OCI-M1 (cell line): ENCODE results near the gene NEK11.
"Not testable (repeated sequence)": the region's sequence is repeated elsewhere in the genome, so short reads cannot be mapped to it uniquely, and the experiment has no call there.

Experiments used
- DNase-seq: peaks from one replicate; lab custom pipeline; 2025; lab: John Stamatoyannopoulos, UW

The NEK11 gene

DNA sequence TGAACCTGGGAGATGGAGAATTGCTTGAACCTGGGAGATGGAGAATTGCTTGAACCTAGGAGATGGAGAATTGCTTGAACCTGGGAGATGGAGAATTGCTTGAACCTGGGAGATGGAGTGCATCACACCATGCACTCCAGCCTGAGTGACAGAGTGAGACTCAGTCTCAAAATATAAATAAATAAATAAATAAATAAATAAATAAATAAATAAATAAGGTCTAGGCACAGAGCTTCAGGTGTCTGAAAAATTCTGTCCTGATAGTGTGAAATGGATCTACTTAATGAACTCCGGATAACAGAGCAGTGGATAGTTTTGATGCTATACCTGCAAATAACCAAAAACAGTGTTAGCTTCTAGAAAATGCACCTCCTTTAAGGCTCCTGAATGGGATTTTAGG lies 330.6 kb downstream of the NEK11 start:
- DNase-seq, result no peak

GRCh38 chr3:131360191-131360755 lies 333.6 kb downstream of the NEK11 start:
- no peak for DNase-seq

DNA sequence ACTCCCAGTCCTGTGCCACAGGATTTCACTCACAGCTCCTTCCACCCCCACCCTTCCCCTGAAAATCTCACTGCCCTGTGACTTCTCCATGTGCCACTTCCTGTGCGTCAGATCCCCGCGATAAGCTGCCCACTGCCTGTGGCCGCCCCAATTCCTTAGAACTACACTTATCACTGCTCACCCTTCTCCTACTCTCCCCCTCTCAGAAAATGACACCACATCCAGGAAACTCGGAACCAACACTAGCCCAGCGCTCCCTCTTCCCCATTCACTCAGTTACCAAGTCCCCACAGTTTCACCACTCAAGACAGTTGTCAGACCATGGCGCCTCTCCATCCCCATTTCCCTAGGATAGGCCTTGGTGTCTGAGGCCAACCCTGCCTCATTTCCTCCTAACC lies 334.4 kb downstream of the NEK11 start:
- peak; percentile 79 for DNase-seq

DNA sequence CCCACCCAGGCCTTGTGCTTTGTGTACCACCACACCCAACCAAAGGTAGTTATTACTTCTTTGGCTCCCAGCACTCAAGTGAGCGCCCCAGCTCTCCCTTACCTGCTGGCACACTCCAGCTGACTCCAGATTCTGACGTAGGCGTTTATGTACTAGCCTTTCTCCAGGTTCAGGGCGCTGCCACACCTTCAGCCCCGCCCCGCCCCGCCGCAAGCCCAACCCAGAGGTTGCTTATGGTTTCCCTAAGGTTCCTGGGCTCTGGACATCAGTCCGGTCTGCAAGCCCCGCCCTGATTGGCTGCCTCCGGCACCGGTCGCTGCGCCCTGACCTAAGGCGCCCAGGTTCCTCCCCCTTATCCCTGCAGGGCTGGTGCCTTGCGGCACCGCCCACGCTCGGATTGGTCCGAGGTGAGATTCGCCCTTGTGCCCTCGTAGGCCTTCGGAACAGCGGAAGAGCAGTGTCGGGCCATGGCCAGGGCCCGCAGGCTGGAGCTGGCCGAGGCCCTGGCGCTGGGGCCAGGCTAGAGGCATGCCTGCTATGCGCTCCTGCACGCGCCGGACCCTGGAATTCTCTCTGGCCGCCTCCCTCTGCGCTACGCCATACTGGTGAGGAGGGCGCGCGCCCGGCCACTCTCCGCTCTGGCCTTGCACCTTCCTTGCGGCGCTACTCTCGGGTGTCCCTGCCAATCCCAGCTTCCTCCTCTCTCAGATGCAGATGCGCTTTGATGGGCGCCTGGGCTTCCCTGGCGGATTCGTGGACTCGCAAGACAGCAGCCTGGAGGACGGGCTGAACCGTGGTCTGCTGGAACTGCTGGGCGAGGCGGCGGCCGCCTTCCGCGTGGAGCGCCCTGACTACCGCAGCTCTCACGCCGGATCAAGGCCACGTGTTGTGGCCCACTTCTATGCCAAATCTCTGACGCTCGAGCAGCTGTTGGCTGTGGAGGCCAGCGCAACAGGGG lies 335.1 kb downstream of the NEK11 start:
- DNase-seq, result peak; percentile 97

- no peak for DNase-seq
These were observed 336.6 kb downstream of the NEK11 start for GRCh38 chr3:131363275-131363674.

- DNase-seq, result peak; percentile 68
These were observed 344.4 kb downstream of the NEK11 start for GRCh38 chr3:131370935-131371687.

- no peak for DNase-seq
These were observed 345.0 kb downstream of the NEK11 start for GRCh38 chr3:131371688-131372066.

- peak; percentile 37 for DNase-seq
These were observed 348.1 kb downstream of the NEK11 start for GRCh38 chr3:131374741-131375140.

GRCh38 chr3:131380821-131381444 lies 354.3 kb downstream of the NEK11 start:
- not testable (repeated sequence) for DNase-seq

GRCh38 chr3:131381445-131382291 lies 355.0 kb downstream of the NEK11 start, which contains the start of gene NUDT16:
Gene NUDT16, plus strand, starts transcription at chr3:131381774. Its CDS starts 31 bp downstream, at chr3:131381805.
- DNase-seq, result peak; percentile 99

DNA sequence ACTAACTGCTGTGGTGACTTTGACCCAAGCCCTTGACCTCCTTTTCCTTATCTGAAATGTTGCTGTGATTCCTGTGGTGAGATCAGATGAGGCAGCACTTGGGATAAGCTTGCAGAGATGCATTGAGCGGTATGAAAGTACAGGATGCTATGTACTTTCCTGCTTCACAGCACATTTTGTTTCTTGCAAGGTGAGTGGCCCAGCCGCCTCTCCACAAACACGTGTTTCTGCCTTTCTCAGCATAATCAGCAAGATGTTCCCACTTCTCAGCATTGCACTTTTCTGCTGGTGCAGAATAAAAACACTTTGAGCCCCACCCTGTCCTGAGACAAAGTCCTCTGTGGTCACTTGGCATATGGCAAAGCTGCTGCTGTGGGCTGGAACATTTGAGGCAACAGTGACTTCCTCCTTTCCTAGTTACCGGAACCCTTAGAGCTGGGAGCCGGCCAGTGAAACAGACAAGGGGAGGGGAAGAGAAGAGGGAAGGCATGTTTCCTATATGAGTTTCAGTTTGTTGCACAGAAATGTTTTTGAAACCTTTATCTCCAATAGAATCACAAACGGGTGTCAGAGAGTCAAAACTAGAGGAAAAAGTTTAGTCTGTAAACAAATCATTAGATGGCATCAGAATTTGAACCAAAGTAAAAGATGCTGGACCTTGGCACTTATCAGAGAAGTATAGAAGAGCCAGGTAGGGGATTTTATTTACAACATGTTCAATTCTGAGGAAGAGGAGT lies 359.9 kb downstream of the NEK11 start:
- DNase-seq, result peak; percentile 91

GRCh38 chr3:131387796-131388489 lies 361.3 kb downstream of the NEK11 start:
- DNase-seq, result no peak

GRCh38 chr3:131388490-131388799 lies 361.8 kb downstream of the NEK11 start:
- DNase-seq, result no peak

GRCh38 chr3:131390331-131390730 lies 363.7 kb downstream of the NEK11 start:
- no peak for DNase-seq

DNA sequence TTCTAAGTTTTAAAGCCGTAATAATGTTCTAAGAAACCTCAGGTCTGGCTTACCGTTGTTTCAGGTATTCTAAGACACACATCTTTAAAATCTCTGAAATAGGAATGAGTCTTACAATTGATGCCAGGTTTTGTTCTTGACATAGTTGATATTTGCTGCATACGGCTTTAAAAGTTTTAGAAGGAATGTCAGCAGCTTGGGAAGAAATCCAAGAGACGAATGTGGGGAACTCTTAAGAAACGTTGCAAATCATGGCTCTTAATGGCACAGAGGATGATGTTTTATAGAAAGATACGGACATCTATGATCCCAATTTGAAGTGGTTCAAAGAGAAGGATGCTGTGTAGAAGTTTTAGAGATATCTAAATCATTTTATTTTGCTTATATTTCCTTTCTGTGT lies 366.4 kb downstream of the NEK11 start:
- DNase-seq, result no peak

DNA sequence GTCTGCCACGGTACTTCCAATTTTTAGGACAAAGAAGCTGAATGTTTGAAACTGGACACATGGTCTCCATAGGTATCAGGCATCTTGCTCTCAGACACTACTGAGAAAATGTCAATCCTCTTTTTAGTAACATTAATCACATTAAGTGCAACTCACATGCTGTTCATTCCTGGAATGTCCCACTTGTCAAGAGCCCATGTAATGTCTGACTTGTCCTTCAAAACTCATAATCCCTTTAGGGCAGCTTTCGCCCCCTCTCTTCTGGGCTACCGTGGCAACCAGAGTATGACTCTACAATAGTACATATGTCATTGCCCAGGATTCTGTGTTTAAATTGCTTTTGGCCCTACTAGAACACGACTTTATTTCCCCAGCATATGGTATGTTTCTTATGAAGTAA lies 367.2 kb downstream of the NEK11 start:
- DNase-seq, result no peak

- DNase-seq, result no peak
These were observed 367.7 kb downstream of the NEK11 start for GRCh38 chr3:131394400-131394799.

GRCh38 chr3:131396170-131396569 lies 369.5 kb downstream of the NEK11 start:
- DNase-seq, result no peak

DNA sequence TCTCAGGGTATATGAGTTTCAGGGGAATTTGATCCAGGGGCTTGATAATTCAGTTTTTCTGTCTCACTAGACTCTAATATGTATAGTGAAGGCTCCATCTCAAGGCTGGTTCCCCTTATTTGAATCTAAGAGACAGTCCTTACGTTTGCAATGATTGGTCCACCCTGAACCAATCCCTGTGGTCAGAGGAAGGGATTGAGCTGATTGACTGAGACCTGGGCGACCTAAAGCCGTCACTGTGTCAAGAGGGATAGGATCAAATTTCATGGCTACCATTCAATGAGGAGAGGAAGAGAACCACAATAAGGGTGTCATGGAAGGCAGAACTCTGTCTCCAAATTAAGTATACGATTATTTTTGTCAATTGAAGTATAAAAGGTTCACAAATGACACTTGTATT lies 371.2 kb downstream of the NEK11 start:
- no peak for DNase-seq
